ENCODE data around the gene FUT8. TPM values are rescaled to one million over a fixed set of nuclear protein-coding genes. Genes with fewer than 3 reads are reported as not detected.
"Not testable (repeated sequence)": the region's sequence is repeated elsewhere in the genome, so short reads cannot be mapped to it uniquely, and the experiment has no call there.

Gene FUT8
- total and polyA plus RNA-seq, 9 donors = 18.1 to 51.1 (median 27.4) TPM

- Histone ChIP-seq H3K9me3 (no peaks in the 10 kb centered on the region), H3K36me3 (no peaks in the 10 kb centered on the region), H3K27me3 (no peaks in the 10 kb centered on the region), H3K27ac (no peak overlapping the region), H3K4me1 (ENCODE audit: insufficient read depth) (no peaks in the 10 kb centered on the region), H3K4me3 (no peak overlapping the region)
- intact Hi-C loops (cut with DNase I) = no loop called here
- TF ChIP-seq POLR2A (IDR thresholded peaks at IDR 0.05) = no peak
- TF ChIP-seq EP300 (IDR thresholded peaks at IDR 0.05) = no peak
- TF ChIP-seq CTCF (IDR thresholded peaks at IDR 0.05) = no peak
- WGBS, 3 donors = 69 to 76% (median 71%) methylated on average over 6 of the region's 6 CpGs
- no peak for DNase-seq
These were observed 297.0 kb downstream of the FUT8 start for GRCh38 chr14:65709576-65709975.

GRCh38 chr14:65716813-65717212 is 304.3 kb downstream of the FUT8 start:
- H3K27ac ChIP-seq; H3K4me1 ChIP-seq (ENCODE audit: insufficient read depth); DNase-seq; intact Hi-C loops (cut with DNase I); H3K9me3 ChIP-seq; H3K4me3 ChIP-seq; H3K27me3 ChIP-seq; H3K36me3 ChIP-seq: not testable (repeated sequence)
- 95 to 98% (median 97%) methylated on average over 31 to 35 of the region's 35 CpGs for WGBS, 3 donors

GRCh38 chr14:65717384-65717915 is 304.9 kb downstream of the FUT8 start:
- H3K4me3 ChIP-seq; H3K27me3 ChIP-seq; intact Hi-C loops (cut with DNase I); H3K4me1 ChIP-seq (ENCODE audit: insufficient read depth); H3K36me3 ChIP-seq; DNase-seq; H3K9me3 ChIP-seq; H3K27ac ChIP-seq: not testable (repeated sequence)
- WGBS, 3 donors = 92 to 98% (median 97%) methylated on average over 23 to 29 of the region's 29 CpGs

- no peak overlapping the region for H3K27ac ChIP-seq
- intact Hi-C loops (cut with DNase I) = no loop called here
These were observed 306.1 kb downstream of the FUT8 start for GRCh38 chr14:65718629-65719028.

GRCh38 chr14:65720171-65720570 is 307.6 kb downstream of the FUT8 start:
- TF ChIP-seq CTCF (IDR thresholded peaks at IDR 0.05) = no peak
- TF ChIP-seq POLR2A (IDR thresholded peaks at IDR 0.05) = no peak
- no peak for TF ChIP-seq EP300 (IDR thresholded peaks at IDR 0.05)
- Histone ChIP-seq H3K4me3 (no peak overlapping the region), H3K9me3 (no peaks in the 10 kb centered on the region), H3K36me3 (no peaks in the 10 kb centered on the region), H3K27me3 (no peaks in the 10 kb centered on the region), H3K4me1 (ENCODE audit: insufficient read depth) (no peaks in the 10 kb centered on the region), H3K27ac (no peak overlapping the region)
- intact Hi-C loops (cut with DNase I) = no loop called here
- DNase-seq = no peak
- 95 to 100% (median 100%) methylated on average over 1 of the region's 1 CpG for WGBS, 3 donors

More at GRCh38 chr14:65718629-65719028, 306.1 kb downstream of the FUT8 start:
- Histone ChIP-seq H3K4me1 (ENCODE audit: insufficient read depth) (no peaks in the 10 kb centered on the region), H3K4me3 (no peak overlapping the region), H3K27me3 (no peaks in the 10 kb centered on the region), H3K9me3 (no peaks in the 10 kb centered on the region), H3K36me3 (no peaks in the 10 kb centered on the region)
- no peak for DNase-seq
- WGBS, 3 donors = 94 to 97% (median 96%) methylated on average over 1 of the region's 1 CpG
- no peak for TF ChIP-seq CTCF (IDR thresholded peaks at IDR 0.05)
- no peak for TF ChIP-seq POLR2A (IDR thresholded peaks at IDR 0.05)
- no peak for TF ChIP-seq EP300 (IDR thresholded peaks at IDR 0.05)
